ENCODE results near the gene PDE6G.
"Not testable (repeated sequence)": the region's sequence is repeated elsewhere in the genome, so short reads cannot be mapped to it uniquely, and the experiment has no call there.

PDE6G gene

GRCh38 chr17:81621494-81622130 is 34.7 kb downstream of the PDE6G start:
- no peak for DNase-seq

GRCh38 chr17:81618307-81618706 is 38.0 kb downstream of the PDE6G start:
- DNase-seq: not testable (repeated sequence)

GRCh38 chr17:81616877-81617276 is 39.5 kb downstream of the PDE6G start:
- DNase-seq: no peak

GRCh38 chr17:81615401-81615930 is 40.9 kb downstream of the PDE6G start:
- no peak for DNase-seq

- DNase-seq: no peak
Measured at GRCh38 chr17:81612172-81612970, 44.0 kb downstream of the PDE6G start.

- DNase-seq: no peak
Measured at GRCh38 chr17:81609541-81610311, 46.6 kb downstream of the PDE6G start.

GRCh38 chr17:81608605-81609004 is 47.7 kb downstream of the PDE6G start:
- DNase-seq: no peak

- DNase-seq: no peak
Measured at GRCh38 chr17:81608082-81608481, 48.3 kb downstream of the PDE6G start.

- DNase-seq: no peak
Measured at GRCh38 chr17:81607431-81607830, 48.9 kb downstream of the PDE6G start.

- DNase-seq: no peak
Measured at GRCh38 chr17:81603846-81604610, 52.3 kb downstream of the PDE6G start.

- DNase-seq: peak; percentile 39
Measured at GRCh38 chr17:81601525-81602120, 54.7 kb downstream of the PDE6G start.

All from NCI-H1092 (cell line).